Adrenal gland (tissue), 5 donors: ENCODE measurements around the gene SIPA1L2.

ENCODE experiments used
- CTCF ChIP-seq, 6 experiments: fragments of 450-650 bp in 4 of 6; fragments of 200-600 bp in 2 of 6; sonication (generic) in 1 of 6; IDR thresholded peaks; 1 replicate in 5 of 6; 2 replicates in 1 of 6; pipeline versions ENCODE4 v1.5.1 to v1.8.0; 2016 to 2021; ENCODE audit warnings: antibody characterized with exemption in 6 of 6, mild to moderate bottlenecking in 2 of 6, moderate library complexity in 1 of 6
- POLR2A ChIP-seq, 2 donors: fragments of 450-650 bp; IDR thresholded peaks; one replicate each; pipeline ENCODE4 v1.6.1; 2017; ENCODE audit warnings: antibody characterized with exemption in 2 of 2, mild to moderate bottlenecking in 2 of 2, moderate library complexity in 1 of 2
- donor health status: DM: no; HTN: no; CAD: no.

GRCh38 chr1:232625319-232625868 is 4.5 kb downstream of the SIPA1L2 start:
- TF ChIP-seq POLR2A (IDR thresholded peaks at IDR 0.05) (no peak), CTCF (IDR thresholded peaks at IDR 0.05) (no peak)
